HG03457 (cell line): Measurements from ENCODE around the gene KICS2.

Experiments
- ATAC-seq: cut with Tn5 transposase; IDR thresholded peaks from one replicate; pipeline ENCODE4 v1.9.1; 2021; ENCODE audit warnings: moderate number of reproducible peaks; ENCODE audit not compliant: unreplicated experiment

The KICS2 gene

DNA sequence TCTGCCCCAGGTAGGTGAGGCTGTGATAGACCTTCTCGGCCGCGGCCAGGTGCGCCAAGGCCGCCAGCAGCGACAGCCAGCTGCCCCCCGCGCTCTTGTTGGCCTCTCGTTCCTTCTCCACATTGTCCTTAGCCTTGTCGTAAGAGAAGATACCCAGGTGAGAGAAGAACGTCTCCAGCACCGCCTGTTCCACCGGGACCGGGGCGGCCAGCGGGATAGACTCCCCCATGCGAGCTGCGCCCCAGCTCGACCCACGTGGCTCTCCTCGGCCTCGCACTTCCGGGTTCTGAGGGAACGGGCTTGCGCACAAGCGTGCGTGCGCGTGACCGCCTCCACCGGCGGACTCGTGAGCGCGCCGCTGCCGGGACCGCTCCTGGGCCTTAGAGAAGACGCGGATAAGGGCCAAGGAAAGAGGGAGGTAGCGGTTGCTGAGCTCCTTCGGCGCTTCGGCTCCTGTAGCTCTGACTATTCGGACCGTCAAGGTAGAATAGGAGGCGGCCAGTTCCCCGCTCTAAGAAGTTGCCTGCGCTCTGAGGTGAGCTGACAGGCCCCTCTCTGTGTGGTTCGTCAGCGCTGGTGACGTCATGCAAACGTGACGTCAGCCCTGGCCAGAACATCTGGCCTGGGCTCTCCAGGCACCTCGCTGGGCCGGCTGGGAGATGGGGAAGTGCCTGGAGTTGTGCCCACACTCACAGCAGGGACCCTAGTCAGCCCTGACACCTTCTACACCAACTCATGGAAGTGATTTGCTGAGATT is at the start of gene KICS2:
TSS of gene KICS2 (minus strand) at position 288 of the 757 bp plus-strand sequence. CDS start at position 229, 59 bp downstream.
- peak; percentile 95 for ATAC-seq

DNA sequence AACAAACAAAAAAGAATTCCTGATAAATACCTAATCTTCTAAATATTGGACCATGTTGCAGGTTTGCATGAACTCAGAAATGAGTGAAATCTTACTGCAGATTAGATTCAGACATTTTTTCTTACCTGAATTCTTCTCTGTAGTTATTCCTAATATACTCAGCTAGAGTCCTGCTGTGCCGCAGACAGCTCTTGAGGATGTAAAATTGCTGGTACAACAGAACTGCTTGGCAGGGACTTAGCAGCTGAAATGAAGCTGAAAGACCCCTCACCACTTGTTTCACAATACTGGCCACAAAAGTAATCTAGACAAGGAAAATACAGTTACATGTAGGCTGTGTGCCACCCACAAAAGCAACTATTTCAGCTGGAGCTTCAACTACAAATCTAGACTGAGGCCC is 48.3 kb upstream of the KICS2 start:
- no peak for ATAC-seq

DNA sequence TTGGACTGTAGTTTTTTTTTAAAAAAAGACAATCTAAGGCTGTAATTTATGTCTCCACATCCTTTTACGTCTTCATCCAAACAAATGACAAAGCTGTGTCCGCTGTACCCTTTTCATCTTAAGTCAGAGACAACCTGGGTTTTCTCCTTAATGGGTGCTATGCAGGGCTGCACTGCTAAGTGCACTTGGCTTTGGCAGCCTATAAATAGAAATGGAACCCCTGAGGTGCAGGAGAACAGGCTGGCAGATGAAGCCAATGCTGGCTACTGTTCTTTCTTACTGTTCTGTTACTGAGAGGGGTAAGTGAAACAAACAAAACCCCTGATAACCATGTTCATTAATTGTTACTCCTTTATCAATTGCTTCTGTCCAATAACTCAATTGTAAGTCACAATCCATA is 47.1 kb upstream of the KICS2 start:
- no peak for ATAC-seq

DNA sequence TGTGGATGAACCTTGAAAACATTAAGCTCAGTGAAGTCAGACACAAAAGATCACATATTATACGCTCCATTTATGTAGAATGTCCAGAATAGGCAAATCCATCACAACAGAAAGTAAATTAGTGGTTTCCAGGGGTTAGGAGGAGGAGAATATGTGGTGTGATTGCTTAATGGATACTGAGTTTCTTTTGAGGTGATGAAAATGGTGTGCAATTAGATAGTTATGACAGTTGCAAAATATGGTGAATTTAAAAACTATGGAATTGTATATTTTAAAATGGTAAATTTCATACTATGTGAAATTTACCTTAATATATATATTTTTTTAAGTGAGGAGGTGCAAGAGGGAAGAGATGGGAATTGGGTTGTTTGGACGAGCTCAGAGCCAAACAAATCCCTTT is 46.3 kb upstream of the KICS2 start:
- ATAC-seq: no peak

DNA sequence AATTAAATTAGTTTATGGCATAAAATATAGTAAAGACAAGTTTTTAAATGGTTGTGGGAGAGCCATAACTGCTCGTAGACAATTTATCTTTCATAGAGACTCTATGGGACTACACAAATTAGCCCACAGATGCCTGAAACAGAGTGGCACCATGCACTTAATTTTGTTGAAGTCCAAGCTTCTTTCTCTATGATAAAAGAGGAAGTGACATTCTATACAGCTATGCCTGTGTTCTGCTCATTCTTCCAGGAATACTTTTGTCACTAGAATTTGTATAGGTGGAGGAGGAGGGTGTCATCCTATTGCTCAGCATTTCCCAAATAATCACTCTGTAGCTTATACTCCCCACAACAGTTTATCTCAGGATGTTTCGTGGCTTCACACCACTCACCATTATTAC is 43.7 kb upstream of the KICS2 start:
- no peak for ATAC-seq

DNA sequence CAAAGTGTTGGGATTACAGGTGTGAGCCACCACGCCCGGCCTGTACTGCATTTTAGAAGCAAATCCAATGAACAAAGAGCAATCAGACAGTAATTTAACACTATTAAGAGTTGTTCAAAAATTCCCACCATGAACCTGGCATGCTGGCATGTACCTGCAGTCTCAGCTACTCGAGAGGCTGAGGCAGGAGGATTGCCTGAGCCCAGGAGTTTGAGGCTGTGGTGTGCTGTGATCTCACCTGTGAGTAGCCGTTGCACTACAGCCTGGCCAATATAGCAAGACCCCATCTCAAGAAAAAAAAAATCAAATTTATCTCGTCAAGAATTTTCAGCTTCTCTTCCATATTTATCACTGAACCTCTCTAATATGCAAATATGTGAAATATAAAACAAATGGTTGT is 39.7 kb upstream of the KICS2 start:
- no peak for ATAC-seq

DNA sequence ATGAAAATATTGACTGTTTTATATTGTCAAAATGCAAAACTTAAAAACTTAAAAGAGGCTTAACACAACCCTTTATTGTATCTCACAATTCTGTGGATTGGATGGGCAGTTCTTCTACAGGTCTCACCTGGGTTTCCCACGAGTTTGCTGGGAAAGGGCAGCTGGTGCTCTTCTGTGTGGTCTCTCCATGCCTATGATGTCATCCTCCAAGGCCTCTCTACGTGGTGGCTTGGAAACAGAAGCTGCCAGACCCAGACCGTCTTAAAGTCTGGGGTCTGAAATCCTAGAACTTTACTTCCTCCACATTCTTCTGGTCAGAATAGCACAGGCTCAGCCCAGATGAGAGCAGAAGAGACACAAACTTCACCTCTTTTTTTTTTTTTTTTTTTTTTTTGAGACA is 36.5 kb upstream of the KICS2 start:
- ATAC-seq: no peak

DNA sequence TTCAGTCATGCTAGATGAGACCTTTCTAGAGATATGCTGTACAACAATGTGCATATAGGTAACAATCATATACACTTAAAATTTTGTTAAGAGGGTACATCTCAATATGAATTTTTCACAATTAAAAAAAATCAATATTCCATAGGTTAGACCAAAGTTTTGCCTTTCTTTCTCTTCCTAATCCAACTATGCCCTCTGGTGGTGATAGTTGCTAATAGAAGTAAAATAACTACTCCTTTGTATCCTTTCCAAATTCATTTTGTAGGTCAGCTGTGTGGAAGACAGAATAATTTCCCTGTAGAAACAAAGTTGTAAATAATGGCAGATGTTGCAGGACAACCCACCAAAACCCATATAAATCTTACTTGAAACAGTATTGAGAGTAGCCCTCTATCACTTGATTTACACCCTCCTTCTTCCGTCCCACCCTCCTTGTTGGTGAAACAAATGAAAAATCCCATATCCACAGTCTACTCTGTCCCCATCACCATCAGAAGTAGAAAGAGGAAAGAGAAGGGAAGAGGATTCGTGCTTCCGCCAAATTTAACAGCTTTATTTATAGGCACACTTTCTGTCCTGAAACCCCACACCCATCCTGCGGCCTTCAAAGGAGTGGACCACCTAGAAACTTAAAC is 34.2 kb upstream of the KICS2 start:
- ATAC-seq: no peak

DNA sequence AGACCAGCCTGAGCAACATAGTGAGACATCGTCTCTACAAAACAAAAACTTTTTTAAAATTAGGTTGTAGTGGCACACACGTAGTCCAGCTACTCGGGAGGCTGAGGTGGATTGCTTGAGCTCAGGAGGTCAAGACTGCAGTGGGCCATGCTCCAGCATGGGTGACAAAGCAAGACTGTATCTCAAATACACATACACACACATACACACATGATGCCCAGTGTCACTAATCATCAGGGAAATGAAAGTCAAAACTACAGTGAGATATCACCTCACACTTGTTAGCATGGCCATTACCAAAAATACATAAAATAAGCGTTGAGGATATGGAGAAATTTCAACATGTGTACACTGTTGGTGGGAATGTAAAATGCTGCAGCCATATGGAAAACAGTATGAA is 33.2 kb upstream of the KICS2 start:
- no peak for ATAC-seq

DNA sequence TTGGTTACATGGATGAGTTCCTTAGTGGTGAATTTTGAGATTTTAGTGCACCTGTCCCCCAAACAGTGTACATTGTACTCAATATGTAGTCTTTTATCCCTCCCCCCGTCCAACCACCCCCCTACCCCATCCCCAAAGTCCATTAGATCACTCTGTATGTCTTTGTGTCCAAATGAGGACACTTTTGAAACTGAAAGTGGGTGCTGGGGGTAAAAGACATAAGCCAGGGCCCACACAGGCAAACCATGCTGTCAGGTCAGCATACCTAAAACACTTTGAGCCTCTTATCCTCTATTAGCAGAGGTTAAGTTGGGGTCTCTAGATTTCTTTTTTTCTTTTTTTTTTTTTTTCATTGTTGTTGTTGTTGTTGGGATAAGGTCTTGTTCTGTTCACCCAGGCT is 31.3 kb upstream of the KICS2 start:
- no peak for ATAC-seq

DNA sequence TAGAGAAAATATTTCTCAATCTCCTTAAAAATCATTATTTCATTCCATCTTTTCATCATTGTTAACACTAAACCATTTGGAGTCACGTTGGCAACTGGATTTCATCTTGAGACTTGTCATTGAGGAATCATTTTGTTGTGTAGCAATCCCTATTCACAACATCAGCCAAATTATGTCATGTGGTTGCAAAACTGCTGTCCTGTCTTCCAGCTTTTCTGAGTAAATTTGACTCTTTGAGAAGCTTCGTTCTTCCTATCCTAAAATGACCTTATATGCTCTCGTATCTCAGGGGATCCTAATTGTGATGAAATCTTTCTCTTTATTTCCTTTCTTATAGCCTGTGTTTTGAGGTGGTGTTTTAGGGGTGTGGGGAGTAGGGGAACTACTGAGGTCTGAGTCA is 30.6 kb upstream of the KICS2 start:
- ATAC-seq: no peak

DNA sequence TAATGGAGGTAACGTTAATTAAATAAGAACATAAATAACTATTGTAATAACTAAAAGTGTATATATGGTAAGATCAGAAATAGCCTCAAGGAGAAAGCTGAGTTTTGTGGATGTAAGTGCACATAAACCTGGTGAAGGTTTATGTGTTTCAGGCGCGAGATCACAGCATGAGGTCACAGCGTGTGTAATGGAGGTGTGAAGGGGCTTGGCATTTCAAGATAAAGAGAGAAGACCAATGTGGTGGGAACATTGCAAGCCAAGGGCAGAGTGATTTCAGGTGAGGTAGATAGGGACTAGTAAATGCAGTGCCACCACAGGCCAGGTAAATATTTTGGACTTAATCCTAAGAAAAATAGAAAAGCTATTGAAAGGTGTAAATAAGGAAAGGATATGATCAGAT is 21.7 kb upstream of the KICS2 start:
- ATAC-seq: no peak

DNA sequence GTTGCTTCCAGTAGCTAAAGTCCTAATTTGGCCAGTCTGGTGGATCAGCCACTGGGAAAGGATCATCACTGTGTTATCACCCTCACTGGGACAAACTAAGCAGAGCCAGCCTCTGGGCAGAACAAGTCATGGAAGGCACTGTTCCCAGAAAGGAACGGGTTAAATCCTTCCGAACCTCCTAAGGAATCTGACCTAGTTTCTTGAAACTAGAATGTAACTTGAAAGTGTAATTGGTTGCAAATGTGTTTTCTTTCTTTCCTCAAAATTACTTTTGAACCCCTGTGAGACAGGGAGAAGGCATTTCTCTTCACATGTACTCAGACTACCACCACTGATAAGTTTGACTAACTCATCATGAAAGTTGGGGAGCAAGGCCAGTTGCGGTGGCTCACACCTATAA is 18.7 kb upstream of the KICS2 start:
- no peak for ATAC-seq

DNA sequence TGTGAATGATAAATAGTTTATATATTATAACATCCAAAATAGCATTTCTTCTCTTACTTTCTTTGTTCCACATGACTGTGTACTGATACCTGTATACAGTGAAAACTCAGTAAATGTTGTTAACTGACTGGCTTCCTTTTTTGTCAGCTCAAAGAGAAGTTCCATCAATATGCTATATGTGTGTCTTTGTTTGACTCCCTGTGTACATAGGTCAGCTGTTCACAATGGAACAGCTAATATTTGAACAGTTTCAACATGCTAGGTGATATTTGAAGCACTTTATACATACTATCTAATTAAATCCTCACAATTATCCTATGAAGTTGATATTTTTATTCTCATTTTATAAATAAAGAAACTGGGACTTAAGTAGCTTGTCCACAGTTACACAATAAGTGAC is 15.3 kb upstream of the KICS2 start:
- ATAC-seq: no peak

DNA sequence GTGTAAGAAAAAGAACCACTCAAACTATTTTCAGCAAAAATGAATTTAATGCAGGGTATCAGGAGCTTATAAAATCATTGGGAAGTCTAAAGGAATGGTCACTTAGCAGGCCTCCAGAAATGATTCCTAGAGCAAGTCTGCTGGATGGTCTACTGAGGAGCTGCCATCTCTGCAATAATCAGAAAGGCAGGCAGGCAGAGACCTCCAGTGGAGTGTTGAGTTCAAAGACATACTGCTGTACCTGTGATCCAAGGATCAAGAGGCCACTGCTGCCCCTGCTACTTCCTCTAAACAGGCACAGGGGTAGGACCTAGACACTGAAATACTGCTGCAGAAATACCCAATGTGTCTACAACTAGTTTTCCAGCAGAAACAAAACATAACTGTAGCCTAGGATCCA is 14.5 kb upstream of the KICS2 start:
- ATAC-seq: no peak

DNA sequence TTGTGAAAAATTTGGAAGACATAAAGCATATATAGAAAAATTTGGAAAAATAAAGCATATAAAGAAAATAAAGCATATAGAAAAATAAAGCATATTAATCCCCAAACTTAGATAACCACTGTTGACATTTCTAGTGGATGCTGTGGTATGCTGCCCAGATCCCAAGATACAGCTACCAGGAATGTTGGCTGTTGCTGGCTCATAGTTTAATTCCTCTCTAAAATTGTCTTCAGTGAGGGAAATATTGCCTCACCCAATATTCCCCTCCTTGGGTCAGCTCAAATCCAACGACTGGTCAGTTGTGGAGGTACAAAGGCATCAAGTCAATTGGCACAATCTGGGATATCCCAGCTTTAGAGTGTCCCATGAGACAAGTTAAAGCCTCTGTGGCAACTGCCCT is 10.1 kb upstream of the KICS2 start:
- ATAC-seq: no peak

DNA sequence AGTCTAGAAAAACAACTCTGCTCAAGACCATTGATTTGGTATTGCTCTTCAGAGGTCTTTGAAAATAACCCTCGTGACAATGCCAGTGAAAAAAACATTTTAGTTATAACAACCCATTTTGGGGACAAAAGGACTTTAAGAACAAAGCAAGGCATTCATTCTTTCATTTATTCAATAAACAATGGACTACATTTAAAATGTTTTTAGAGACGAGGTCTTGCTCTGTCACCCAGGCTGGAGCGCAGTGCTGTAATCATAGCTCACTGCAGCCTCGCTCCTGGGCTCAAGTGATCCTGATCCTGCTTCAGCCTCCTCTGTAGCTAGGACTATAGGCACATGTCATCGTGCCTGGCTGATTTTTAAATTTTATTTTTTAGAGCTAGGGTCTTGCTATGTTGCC is 7.7 kb upstream of the KICS2 start:
- no peak for ATAC-seq

DNA sequence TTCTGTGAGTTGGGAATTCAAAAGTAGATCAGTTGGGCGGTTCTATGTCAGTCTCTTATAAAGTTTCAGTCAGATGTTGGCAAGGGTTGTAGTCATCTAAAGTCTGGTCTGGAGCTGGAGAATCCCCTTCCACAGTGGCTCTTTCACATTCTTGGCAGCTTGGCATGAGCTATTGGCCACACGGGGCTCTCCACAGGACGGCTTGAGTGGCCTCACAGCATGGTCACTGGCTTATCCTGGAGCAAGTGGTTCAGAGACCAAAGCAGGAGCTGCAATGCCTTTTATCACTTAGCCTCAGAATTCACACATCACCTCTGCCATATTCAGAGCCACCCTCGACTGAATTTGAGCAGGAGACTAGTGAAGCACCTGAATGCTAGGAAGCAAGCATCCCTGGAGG is 7.1 kb upstream of the KICS2 start:
- no peak for ATAC-seq

DNA sequence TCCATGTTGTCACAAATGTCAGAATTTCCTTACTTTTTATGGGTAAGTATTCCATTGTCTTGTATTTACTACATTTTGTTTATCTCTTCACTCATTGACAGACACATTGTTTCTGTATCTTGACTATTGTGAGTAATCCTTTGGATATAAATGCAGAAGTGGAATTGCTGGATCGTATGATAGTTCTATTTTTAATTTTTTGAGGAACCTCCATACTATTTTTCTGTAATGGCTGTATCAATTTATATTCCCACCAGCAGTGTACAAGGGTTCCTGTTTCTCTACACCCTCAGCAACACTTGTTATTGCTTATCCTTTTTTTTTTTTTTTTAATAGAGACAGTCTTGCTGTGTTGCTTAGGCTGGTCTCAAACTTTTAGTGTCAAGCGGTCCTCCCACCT is 3.5 kb upstream of the KICS2 start:
- ATAC-seq: no peak

DNA sequence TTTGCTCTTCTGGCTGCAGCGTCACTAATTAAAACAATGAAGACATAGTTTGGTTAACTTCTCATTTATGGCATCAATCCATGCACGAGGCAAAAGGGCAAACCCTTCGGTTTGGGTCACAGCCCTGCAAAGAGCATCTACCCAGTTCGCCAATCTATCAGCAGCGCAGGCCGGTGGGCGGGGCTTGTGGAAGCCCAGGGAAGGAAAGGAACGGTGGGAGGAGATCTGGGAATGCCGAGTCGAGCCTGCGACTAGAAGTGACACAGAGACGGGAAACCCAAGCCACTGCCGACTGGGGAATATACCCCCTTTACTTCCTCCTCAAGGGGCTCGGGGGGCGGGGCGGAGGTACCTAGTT is 466 bp downstream of the KICS2 start:
- ATAC-seq: peak; percentile 20

DNA sequence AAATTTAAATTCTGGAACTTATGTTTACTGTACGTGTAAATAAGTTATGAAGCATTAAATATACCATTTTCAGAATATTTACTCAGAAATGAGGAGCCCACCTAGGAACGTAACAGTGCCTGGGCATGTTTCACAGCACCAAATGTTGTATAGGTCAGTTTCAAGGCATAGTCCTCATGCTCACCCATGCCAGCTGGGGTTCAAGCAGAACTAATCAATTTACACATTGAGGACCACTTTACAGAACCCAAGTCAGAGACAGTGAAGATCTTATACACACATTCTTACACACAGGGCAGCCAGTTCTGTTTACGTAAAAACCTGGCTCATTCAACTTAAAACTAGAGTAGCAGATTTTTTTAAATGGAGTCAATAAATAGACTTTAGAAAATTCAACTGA is 2.0 kb downstream of the KICS2 start:
- ATAC-seq: no peak

DNA sequence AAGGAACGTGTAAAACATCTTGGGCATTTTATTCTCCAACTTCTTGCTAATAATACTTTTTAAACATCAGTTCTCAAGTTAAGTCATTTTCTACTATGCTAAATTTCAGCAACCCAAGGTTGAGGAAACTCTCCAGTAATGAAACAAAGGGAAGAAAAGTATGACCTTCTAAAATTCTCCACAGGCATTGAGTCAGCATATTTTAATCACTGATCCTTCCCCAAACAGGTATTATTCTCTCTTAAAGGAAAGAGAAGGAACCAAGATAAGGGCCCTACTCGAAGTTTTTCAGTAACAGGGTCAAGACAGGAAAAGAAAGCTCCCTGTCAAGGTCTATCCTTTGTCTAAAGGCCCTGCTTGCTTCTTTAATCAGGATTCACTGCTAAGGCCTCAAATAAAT is 3.0 kb downstream of the KICS2 start:
- ATAC-seq: no peak

DNA sequence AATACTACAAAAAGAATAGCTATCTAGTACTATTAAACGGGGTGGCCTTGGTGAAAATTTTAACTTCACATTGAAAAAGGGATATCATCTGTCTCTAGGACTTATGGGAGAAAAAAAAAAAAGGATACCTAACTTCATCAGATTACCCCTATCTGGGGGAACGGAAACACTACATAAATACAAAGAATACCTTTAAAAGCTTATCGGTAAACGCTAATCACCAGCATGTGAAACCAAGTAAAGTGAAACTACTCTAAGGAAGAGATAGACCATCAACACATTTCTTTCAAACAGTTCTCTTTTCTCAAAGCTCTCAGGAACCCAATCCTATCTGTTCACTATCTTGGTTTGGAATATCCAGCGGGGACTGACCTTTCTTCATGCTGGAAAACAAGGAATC is 3.5 kb downstream of the KICS2 start:
- no peak for ATAC-seq
